Naive thymus-derived CD8-positive, alpha-beta T cell (primary cell): Measurements from ENCODE around the gene ISCU. TPM values are rescaled to one million over a fixed set of nuclear protein-coding genes. Genes with fewer than 3 reads are reported as not detected.
"Not testable (repeated sequence)": the region's sequence is repeated elsewhere in the genome, so short reads cannot be mapped to it uniquely, and the experiment has no call there.

Source experiments
- ATAC-seq, 2 donors: fragments of 150-1000 bp; cut with Tn5 transposase in 1 of 2; sonication (Bioruptor Pico), chemical (Tn5 transposase) in 1 of 2; 1 replicate in 1 of 2; 2 replicates in 1 of 2; pipeline ENCODE4 v1.10.0; 2021; ENCODE audit warnings: mild to moderate bottlenecking in 2 of 2, moderate library complexity in 2 of 2
- POLR2A ChIA-PET: fragments of 350-600 bp; sonication (Branson Sonifier 250); formaldehyde crosslinking; loops from one replicate; lab custom pipeline; 2021; ENCODE audit warnings: antibody characterized with exemption; lab: Charles Lee
- DNase-seq, 10 donors: peaks; one replicate each; pipeline versions ENCODE4 v3.0.0 to v3.0.0-alpha.2; 2020 to 2022
- H3K27ac Mint-ChIP-seq, 10 donors: one replicate each; pipeline ENCODE4 v1.8.0; 2020 to 2022; ENCODE audit warnings: mild to moderate bottlenecking in 10 of 10, mixed read lengths in 10 of 10, moderate library complexity in 4 of 10, inconsistent platforms in 1 of 10
- H3K27me3 Mint-ChIP-seq, 5 donors: one replicate each; pipeline ENCODE4 v1.8.0; 2021 to 2022; ENCODE audit warnings: mixed read lengths in 5 of 5
- H3K36me3 Mint-ChIP-seq, 3 donors: one replicate each; pipeline ENCODE4 v1.8.0; 2020 to 2022; ENCODE audit warnings: mixed read lengths in 3 of 3, mild to moderate bottlenecking in 2 of 3, inconsistent platforms in 1 of 3
- H3K4me1 Mint-ChIP-seq, 4 donors: one replicate each; pipeline ENCODE4 v1.8.0; 2021 to 2022; ENCODE audit warnings: mixed read lengths in 4 of 4
- H3K4me3 Mint-ChIP-seq, 10 donors: one replicate each; pipeline ENCODE4 v1.8.0; 2020 to 2022; ENCODE audit warnings: mild to moderate bottlenecking in 10 of 10, mixed read lengths in 10 of 10, moderate library complexity in 6 of 10, inconsistent platforms in 1 of 10
- H3K9me3 Mint-ChIP-seq, 9 donors: one replicate each; pipeline ENCODE4 v1.8.0; 2020 to 2022; ENCODE audit warnings: mixed read lengths in 9 of 9, mild to moderate bottlenecking in 3 of 9, inconsistent platforms in 1 of 9, moderate library complexity in 1 of 9
- polyA plus RNA-seq, 3 donors: library from polyadenylated mRNA; unstranded; fragments of 300-500 nt; fragmentation: Illumina TruSeq; gene quantifications; one replicate each; pipeline ENCODE4 v1.2.3, GENCODE V29; 2021
- total RNA-seq, 8 experiments: library from RNA in 2 of 8; stranded (reverse) in 2 of 8; gene quantifications; one replicate each; pipeline ENCODE4 v1.2.3 and lab custom pipeline; 2021 to 2026

Gene ISCU
- total and polyA plus RNA-seq, 5 experiments from 2014 or later = 176 to 373 (median 287) TPM

DNA sequence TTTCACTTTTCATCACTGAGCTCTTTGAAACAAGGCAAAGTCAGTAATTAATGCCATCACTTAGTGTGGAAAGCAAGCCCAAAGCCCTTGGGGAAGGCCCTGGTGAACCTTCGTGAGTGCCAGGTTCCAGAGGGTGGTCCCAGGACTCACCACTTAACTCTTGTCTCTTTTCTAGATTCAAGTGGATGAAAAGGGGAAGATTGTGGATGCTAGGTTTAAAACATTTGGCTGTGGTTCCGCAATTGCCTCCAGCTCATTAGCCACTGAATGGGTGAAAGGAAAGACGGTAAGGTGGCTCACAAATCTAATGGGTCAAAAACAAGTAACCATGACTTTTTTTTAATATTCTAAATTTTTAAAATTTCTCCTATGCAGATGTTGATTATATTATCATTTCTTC, 2.8 kb downstream of the ISCU start:
- Mint-ChIP-seq H3K4me3 (no peak overlapping the region), H3K27ac (peak overlapping the region in 3 of 10 donors; percentile 85 to 96 (median 94))
- POLR2A ChIA-PET = interaction anchor here (0.6 to 11.6 kb wide), 6 partner anchors 10 to 82 kb away, joined by 3 to 217 read pairs (median 4); partner anchors contain the start of gene SELPLG

DNA sequence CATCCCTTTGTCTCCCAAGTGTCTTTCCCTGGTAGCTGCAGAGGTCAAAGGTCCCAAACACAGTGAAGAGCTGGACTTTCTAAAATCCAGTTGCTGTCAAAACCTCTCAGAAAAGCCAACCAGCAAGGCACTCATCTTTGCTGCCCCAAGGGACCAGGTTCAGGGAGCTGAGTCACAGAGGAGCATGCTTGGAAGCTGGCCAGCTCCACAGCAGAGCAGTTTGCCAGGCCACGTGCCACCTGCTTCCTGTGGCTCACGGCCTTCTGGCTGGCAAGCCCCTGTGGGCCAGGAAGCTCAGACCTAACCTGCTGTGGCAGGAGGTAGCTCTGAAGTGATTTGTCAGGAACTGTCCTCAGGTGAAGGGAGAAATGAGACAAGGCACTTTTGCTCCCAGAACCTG, 3.6 kb downstream of the ISCU start:
- peak in 9 of 10 donors; percentile 37 to 79 (median 45) for DNase-seq
- no peak for ATAC-seq
- peaks cover under 1 to 51% (median 17%) of the 10 kb centered on the region in 3 donors for H3K36me3 Mint-ChIP-seq

More for the DNA sequence above, 2.8 kb downstream of the ISCU start:
- H3K4me1 Mint-ChIP-seq = peaks cover 20 to 85% (median 61%) of the 10 kb centered on the region in 4 donors
- no peaks in the 10 kb centered on the region for H3K9me3 Mint-ChIP-seq
- H3K27me3 Mint-ChIP-seq = no peaks in the 10 kb centered on the region
- ATAC-seq = no peak
- DNase-seq = no peak
- H3K36me3 Mint-ChIP-seq = peaks cover 4 to 51% (median 17%) of the 10 kb centered on the region in 3 donors

DNA sequence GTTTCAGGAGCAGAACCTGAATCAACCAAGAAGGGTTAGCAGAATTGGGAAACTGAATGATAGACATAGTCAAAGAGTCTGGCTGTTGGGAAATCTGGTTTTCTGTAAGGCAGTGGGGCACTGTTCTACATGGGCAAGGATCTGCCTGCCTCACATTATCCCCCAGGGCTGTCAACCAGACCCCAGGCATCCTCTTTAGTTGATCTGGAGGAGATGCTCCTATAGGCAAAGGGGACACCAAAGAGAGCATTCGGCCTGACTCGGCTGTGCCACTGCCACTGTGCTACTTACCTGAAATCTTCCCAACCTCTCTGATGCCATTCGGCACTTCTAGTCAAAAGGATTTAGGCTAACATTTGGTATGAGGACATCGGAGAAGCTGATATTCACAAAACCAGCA, 4.1 kb downstream of the ISCU start:
- Mint-ChIP-seq H3K36me3 (peaks cover 0 to 51% (median 17%) of the 10 kb centered on the region in 3 donors), H3K27ac (peak overlapping the region; percentile 54 to 98 (median 89)), H3K4me3 (peak overlapping the region in 1 of 10 donors; percentile 10), H3K9me3 (no peaks in the 10 kb centered on the region), H3K27me3 (no peaks in the 10 kb centered on the region), H3K4me1 (peaks cover 23 to 85% (median 64%) of the 10 kb centered on the region in 4 donors)
- no peak for ATAC-seq
- peak in 1 of 10 donors; percentile 10 for DNase-seq
- POLR2A ChIA-PET = interaction anchor here (9.3 to 11.6 kb wide), 2 partner anchors 50 to 66 kb away, joined by 132 to 217 read pairs; partner anchors contain the start of gene SELPLG

More for the DNA sequence above, 3.6 kb downstream of the ISCU start:
- Mint-ChIP-seq H3K27ac (peak overlapping the region; percentile 13 to 98 (median 89)), H3K4me1 (peaks cover 23 to 86% (median 62%) of the 10 kb centered on the region in 4 donors), H3K27me3 (no peaks in the 10 kb centered on the region), H3K9me3 (no peaks in the 10 kb centered on the region), H3K4me3 (peak overlapping the region in 2 of 10 donors; percentile 10 to 48)
- POLR2A ChIA-PET = interaction anchor here (1.4 to 11.6 kb wide), 3 partner anchors 50 to 81 kb away, joined by 4 to 217 read pairs (median 132); partner anchors contain the start of gene SELPLG

DNA sequence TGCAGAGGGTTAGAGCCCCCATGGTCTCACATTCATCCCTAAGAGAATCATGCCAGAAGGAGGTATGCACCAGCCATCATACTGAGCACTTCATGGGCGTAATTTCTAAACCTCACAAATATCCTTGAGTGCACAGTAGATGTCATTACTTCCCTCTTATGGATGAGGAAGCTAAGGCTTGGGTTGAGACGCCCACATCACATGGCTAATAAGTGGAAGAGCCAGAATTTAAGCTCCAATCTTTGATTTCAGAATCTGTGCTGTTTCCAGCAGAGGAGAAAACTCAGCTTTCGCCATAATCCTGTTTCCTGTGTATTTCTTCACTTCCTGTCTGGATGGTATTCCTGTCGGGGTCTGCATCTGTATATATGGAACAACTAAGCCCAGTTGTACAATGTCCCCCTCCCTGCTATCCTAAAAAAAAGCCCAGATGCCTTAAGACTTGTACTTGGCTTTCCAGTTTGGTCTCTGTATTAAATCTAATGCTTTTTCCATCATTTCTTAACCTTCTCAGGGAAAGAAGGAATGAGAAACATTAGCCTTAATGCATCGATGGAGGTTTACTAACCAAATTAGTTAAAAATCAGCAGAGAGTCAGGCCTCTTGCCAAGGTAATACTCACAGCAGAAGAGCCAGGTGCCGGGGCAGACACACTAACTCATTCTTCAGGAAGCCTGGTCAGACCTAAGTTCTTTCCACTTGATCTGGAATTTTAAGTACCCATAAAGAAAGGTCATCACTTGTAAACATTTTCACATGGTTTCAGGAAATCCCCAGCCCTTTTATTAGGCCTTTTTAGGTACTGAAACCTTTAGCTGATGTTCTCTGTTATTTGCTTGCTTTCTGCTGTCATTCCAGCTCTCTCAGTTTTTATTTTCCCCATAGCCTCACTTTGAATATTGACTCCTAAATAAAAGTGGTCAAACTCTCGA, 5.3 kb downstream of the ISCU start:
- Mint-ChIP-seq H3K27ac (peak overlapping the region; percentile 93 to 99 (median 96)), H3K4me3 (peak overlapping the region in 8 of 10 donors; percentile 36 to 92 (median 78)), H3K27me3 (no peaks in the 10 kb centered on the region), H3K36me3 (peaks cover 0 to 51% (median 17%) of the 10 kb centered on the region in 3 donors), H3K9me3 (no peaks in the 10 kb centered on the region), H3K4me1 (peaks cover 27 to 90% (median 71%) of the 10 kb centered on the region in 4 donors)
- POLR2A ChIA-PET = interaction anchor here (1.8 to 11.6 kb wide), 3 partner anchors 48 to 79 kb away, joined by 9 to 217 read pairs (median 132); partner anchors contain the start of gene SELPLG
- DNase-seq (peak in 1 of 10 donors; percentile 1), ATAC-seq (no peak)

DNA sequence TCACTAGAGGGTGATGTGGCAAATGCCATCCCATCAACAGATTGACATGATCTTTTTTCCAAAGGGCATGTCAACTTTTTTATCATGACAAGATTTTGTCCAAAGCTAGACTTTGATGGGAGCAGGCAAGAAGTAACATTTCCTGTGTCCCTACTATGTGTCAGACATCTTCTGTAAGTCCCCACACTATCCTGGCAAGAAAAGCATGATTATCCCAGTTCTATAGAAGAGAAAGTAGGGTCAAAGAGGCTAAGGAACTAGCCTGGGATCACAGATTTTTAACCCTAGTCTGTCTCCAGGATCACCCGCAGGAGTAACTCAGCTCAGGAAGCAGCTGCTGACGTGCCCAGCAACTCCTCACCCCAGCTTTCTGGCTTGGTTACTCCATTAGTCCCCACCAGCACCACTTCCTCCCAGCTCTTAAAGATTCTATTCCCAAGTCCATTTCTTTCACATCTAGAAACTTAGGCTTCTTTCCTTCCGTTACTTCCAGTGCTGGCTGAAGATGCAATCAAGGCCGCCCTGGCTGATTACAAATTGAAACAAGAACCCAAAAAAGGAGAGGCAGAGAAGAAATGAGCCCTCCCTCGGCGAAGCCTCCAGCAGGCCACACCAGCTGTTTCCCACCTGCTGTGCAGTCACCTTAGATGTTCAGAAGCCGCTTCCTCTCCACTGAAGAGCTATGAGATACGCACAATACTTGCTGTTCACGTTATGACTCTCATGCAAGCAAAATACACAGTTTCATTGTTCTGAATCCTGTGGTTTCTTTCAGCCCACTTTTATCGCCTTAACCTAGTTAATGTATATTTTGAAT, 6.2 kb downstream of the ISCU start:
- POLR2A ChIA-PET = interaction anchor here (0.6 to 11.6 kb wide), 5 partner anchors 9 to 290 kb away, joined by 3 to 217 read pairs (median 9); partner anchors contain the start of gene SELPLG
- H3K4me3 Mint-ChIP-seq = peak overlapping the region; percentile 65 to 92 (median 78)
- no peaks in the 10 kb centered on the region for H3K27me3 Mint-ChIP-seq

DNA sequence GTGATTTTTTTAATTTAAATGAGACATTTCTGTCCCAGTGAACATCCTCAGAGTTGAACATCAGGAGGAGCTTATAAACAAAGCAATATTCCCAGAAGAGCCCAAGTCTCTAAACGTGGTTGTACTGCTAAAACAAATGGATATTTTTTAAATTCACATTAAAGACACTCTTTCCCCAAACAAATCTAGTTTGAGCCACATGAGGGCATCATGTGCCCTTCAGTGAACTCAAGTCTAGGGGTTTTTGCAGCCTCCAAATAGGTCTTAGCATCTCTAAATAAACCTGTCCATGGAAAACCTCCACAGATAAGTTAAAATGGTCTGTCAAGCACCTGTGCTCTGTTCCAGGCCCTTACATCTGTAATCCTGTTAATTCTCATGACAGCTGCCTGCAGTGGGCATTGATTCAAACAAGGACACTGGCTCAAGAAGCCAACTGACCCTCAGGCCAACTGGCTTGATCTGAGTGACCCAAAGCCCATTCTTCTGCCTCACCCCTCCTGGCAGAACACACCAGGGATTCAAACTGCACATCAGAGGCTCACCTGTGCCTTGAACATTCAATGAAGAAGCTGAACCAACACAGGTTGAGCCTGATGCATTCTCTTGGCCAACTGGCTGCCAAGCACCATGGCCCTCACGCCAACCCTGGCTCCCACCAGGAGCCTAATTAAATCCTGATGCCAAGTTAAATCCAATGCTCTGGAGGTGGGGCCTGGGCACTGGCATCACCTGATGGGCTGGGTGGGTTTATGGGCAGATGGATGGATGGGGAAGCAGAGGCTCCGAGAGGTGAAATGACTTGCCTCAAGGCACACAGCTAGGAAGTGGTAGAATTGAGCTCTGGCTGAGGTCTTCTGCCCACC, 8.6 kb downstream of the ISCU start:
- POLR2A ChIA-PET = interaction anchor here (0.9 to 11.6 kb wide), 3 partner anchors 42 to 62 kb away, joined by 4 to 217 read pairs (median 10); partner anchors contain the start of gene SELPLG
- H3K9me3 Mint-ChIP-seq = no peaks in the 10 kb centered on the region
- H3K4me3 Mint-ChIP-seq = peak overlapping the region in 7 of 10 donors; percentile 14 to 60 (median 45)
- peaks cover 38 to 94% (median 81%) of the 10 kb centered on the region in 4 donors for H3K4me1 Mint-ChIP-seq
- peaks cover 0 to 30% (median 12%) of the 10 kb centered on the region in 3 donors for H3K36me3 Mint-ChIP-seq
- ATAC-seq (no peak), DNase-seq (peak in 2 of 10 donors; percentile 36 to 40)
- no peaks in the 10 kb centered on the region for H3K27me3 Mint-ChIP-seq
- H3K27ac Mint-ChIP-seq = peak overlapping the region; percentile 89 to 99 (median 96)

More for the DNA sequence above, 6.2 kb downstream of the ISCU start:
- ATAC-seq (peak; percentile 97 to 98), DNase-seq (peak; percentile 47 to 92 (median 79))
- Mint-ChIP-seq H3K27ac (peak overlapping the region; percentile 93 to 99 (median 96)), H3K36me3 (peaks cover 0 to 51% (median 17%) of the 10 kb centered on the region in 3 donors), H3K4me1 (peaks cover 27 to 91% (median 73%) of the 10 kb centered on the region in 4 donors), H3K9me3 (no peaks in the 10 kb centered on the region)

DNA sequence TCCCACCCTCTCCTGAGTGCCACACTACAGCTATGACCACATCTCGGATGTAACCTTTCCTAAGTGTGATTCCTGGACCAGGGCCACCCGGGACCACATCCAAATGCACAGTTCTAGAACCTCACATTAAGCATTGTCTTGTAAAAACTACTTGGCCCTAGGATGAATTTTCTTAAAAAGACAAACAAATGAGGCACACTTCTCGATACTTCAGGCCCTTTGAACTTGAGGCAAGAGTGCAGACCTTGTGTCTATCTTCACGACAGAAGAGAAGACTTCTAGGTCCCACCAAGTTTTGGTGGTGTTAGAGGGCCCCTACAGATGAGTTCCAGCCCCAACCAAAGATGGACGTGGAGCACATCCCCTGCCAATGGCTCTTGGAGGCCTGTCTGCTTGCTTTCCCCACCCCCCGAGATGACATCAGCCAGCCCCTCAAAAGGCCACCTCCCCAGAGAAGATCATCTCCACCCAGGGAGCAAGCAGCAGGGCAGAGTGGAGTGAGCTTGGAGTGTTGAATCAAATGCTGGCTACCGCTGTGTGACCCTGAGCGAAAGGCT, 9.3 kb downstream of the ISCU start:
- DNase-seq (no peak), ATAC-seq (no peak)
- Mint-ChIP-seq H3K4me1 (peaks cover 43 to 94% (median 82%) of the 10 kb centered on the region in 4 donors), H3K4me3 (peak overlapping the region in 1 of 10 donors; percentile 58), H3K27me3 (no peaks in the 10 kb centered on the region), H3K27ac (peak overlapping the region; percentile 50 to 99 (median 90)), H3K9me3 (no peaks in the 10 kb centered on the region), H3K36me3 (peaks cover 0 to 23% (median 9%) of the 10 kb centered on the region in 3 donors)
- POLR2A ChIA-PET = interaction anchor here (0.9 to 2.0 kb wide), 2 partner anchors 41 to 46 kb away, joined by 4 to 10 read pairs; no protein-coding TSS in a partner anchor

DNA sequence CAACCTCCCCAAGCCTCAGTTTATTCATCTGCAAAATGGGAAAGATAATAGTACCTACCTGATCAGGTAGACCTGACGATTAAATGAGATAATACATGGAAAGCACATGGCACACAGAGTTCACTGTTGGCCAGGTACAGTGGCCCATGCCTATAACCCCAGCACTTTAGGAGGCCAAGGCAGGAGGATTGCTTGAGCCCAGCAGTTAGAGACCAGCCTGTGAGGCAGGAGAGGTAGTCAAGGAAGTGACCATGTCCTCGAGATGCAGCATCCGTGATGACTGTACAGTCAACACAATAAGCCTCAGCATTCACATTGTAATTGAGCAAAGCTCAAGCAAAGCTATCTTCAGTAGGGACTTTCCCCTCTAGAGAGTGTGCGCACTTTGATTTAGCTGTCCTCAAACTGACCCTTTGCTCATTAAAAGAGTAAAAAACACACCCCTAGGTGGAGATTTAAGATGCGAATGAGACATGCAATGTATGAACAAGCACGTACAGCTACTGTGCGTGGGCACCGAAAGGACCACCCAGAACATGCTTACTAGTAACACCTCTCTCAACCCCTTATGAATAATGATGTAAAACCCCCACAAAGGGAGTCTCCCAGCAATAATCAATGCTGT, 9.9 kb downstream of the ISCU start:
- H3K27me3 Mint-ChIP-seq = no peaks in the 10 kb centered on the region
- H3K27ac Mint-ChIP-seq = peak overlapping the region; percentile 50 to 99 (median 88)
- H3K4me1 Mint-ChIP-seq = peaks cover 43 to 93% (median 80%) of the 10 kb centered on the region in 4 donors
- H3K9me3 Mint-ChIP-seq = no peaks in the 10 kb centered on the region
- ATAC-seq (no peak), DNase-seq (no peak)
- peak overlapping the region in 2 of 10 donors; percentile 8 to 58 for H3K4me3 Mint-ChIP-seq
- POLR2A ChIA-PET = no interaction called here
- peaks cover 0 to 17% (median 5%) of the 10 kb centered on the region in 3 donors for H3K36me3 Mint-ChIP-seq

DNA sequence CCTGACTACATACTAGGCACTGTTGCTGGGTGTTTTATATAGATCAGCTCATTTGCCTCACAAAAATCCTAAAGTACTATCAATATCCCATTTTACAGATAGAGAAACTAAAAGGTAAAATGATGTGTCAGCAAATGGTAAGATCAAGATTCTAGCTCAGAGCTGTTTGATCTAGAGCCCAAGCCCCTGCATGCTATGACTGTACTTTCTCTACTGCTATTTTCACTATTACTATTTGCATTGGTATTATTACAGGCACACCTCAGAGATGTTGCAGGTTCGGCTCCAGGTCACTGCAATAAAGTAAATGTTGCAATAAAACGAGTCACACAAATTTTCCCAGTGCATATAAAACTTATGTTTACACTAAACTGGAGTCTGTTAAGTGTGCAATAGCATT, 10.9 kb downstream of the ISCU start:
- no peaks in the 10 kb centered on the region for H3K27me3 Mint-ChIP-seq
- H3K4me1 Mint-ChIP-seq = peaks cover 44 to 85% (median 71%) of the 10 kb centered on the region in 4 donors
- no peak overlapping the region for H3K4me3 Mint-ChIP-seq
- H3K27ac Mint-ChIP-seq = peak overlapping the region in 3 of 10 donors; percentile 5 to 96 (median 19)
- H3K9me3 Mint-ChIP-seq = peaks cover 0 to 2% (median 0%) of the 10 kb centered on the region in 9 donors
- ATAC-seq (no peak), DNase-seq (no peak)
- H3K36me3 Mint-ChIP-seq = peaks cover 0 to 8% (median 3%) of the 10 kb centered on the region in 3 donors
- POLR2A ChIA-PET = interaction anchor here (0.7 kb wide), 1 partner anchor 25 kb away, joined by 4 read pairs; no protein-coding TSS in a partner anchor

DNA sequence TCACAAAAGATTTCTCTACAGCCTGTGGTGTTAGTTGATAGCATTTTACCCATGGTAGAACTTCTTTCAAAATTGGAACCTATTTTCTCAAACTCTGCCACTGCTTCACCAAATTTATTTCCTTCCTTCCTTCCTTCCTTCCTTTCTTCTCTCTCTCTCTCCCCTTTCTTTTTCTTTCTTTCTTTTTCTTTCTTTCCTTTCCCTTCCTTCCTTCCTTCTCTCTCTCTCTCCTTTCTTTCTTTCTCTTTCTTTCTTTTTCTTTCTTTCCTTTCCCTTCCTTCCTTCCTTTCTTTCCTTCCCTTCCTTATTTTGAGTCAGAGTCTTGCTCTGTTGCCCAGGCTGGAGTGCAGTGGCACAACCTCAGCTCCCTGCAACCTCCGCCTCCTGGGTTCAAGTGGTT, 11.9 kb downstream of the ISCU start:
- peak overlapping the region in 6 of 10 donors; percentile 30 to 80 (median 64) for H3K27ac Mint-ChIP-seq
- H3K4me1 Mint-ChIP-seq = peaks cover 37 to 82% (median 63%) of the 10 kb centered on the region in 4 donors
- H3K4me3 Mint-ChIP-seq = peak overlapping the region in 3 of 10 donors; percentile 24 to 63 (median 24)
- H3K27me3 Mint-ChIP-seq, DNase-seq, H3K36me3 Mint-ChIP-seq, ATAC-seq: not testable (repeated sequence)
- peaks cover 0 to 12% (median 0%) of the 10 kb centered on the region in 9 donors for H3K9me3 Mint-ChIP-seq
- POLR2A ChIA-PET = interaction anchor here (1.0 kb wide), 1 partner anchor 9 kb away, joined by 3 read pairs; no protein-coding TSS in a partner anchor
